ENCODE measurements around the gene STMP1.

DNA sequence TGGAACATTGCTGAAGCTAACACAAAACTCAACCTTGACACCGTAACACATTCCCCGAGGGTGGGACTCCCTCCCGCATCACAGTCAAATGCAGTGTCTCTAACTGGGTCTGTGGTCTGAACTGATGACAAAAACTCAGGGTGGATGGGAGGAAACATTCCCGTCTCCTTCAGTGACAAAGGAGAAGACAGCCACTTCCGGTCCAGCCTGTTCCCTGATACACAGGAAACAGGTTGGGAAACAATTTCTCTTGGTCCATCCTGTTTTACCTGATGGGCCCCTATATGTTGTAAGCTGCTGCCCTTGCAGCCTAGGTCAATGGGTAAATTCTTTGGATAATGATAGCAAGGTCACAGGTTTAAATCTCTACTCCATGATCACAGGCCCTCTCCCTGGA is 45.3 kb downstream of the STMP1 start:
- TF ChIP-seq, protein P1, sequence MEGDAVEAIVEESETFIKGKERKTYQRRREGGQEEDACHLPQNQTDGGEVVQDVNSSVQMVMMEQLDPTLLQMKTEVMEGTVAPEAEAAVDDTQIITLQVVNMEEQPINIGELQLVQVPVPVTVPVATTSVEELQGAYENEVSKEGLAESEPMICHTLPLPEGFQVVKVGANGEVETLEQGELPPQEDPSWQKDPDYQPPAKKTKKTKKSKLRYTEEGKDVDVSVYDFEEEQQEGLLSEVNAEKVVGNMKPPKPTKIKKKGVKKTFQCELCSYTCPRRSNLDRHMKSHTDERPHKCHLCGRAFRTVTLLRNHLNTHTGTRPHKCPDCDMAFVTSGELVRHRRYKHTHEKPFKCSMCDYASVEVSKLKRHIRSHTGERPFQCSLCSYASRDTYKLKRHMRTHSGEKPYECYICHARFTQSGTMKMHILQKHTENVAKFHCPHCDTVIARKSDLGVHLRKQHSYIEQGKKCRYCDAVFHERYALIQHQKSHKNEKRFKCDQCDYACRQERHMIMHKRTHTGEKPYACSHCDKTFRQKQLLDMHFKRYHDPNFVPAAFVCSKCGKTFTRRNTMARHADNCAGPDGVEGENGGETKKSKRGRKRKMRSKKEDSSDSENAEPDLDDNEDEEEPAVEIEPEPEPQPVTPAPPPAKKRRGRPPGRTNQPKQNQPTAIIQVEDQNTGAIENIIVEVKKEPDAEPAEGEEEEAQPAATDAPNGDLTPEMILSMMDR (IDR thresholded peaks at IDR 0.05 in 8 of 11, conservative IDR thresholded peaks at IDR 0.05 in 3 of 11): no peak
- TF ChIP-seq POLR2A (IDR thresholded peaks at IDR 0.05): no peak
